NCI-H2227 (cell line): Measurements from ENCODE around the gene SMOC2.
"Not testable (repeated sequence)": the region's sequence is repeated elsewhere in the genome, so short reads cannot be mapped to it uniquely, and the experiment has no call there.

Source experiments
- DNase-seq: peaks from one replicate; lab custom pipeline; 2025; ENCODE audit not compliant: unreplicated experiment; lab: John Stamatoyannopoulos, UW

Gene SMOC2

GRCh38 chr6:168565112-168565511, 124.1 kb downstream of the SMOC2 start:
- no peak for DNase-seq

- DNase-seq, result no peak
Measured at GRCh38 chr6:168570211-168570610, 129.2 kb downstream of the SMOC2 start.

- no peak for DNase-seq
Measured at GRCh38 chr6:168571268-168571667, 130.3 kb downstream of the SMOC2 start.

DNA sequence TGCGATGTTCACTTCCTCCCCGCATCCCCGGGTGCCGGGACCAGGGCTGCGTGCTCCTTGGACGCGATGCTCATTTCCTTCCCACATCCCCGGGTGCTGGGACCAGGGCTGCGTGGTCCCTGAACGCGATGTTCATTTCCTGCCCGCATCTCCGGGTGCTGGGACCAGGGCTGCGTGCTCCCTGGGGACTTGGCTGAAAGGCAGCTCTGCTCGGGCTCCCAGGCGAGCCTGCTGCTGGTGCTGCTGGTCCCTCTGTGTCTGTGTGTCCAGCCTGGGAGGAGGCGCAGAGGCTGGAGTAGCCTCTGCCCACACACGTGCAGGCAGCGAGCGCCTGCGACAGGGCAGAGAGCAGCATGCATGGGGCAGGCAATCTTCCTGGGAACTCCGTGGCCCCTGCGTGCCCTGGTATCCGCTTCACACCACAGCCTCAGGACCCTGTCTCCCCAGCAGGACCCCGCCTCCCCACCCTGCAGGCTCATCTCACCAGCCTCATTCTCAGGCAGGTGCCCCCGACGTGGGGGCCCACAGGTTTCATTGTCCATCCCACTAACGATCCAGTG, 132.4 kb downstream of the SMOC2 start:
- DNase-seq, result not testable (repeated sequence)

DNA sequence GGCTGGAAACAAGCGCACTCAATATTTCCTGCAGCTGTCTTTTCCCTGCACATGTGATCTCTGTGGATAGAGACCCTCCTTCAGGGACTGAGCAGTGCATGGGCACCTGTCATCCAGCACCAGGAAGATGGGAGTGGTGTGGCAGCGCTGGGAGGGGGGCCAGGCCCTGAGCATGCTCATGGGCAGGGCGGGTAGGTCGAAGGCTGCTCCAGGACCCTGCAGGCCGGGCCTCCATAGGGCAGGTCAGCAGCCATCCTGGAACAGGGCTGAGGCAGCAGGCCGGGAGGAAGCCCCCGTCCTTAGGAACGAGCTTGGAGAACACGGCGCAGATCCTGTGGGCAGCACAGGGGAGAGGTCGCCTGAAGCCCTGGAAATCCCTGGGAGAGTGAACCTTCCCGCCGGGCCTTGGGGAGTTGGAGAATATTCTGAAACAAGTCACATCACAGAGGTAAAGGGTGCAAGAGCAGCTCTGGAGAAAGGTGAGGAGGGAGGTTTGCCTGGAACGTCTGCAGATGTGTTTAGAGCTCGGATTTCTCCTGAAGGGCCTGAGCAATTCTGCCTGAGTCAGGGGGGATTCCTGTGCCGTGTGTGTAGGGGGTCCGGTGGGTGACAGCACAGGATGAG, 133.2 kb downstream of the SMOC2 start:
- DNase-seq, result no peak

- no peak for DNase-seq
Measured at GRCh38 chr6:168574699-168575195, 133.8 kb downstream of the SMOC2 start.

DNA sequence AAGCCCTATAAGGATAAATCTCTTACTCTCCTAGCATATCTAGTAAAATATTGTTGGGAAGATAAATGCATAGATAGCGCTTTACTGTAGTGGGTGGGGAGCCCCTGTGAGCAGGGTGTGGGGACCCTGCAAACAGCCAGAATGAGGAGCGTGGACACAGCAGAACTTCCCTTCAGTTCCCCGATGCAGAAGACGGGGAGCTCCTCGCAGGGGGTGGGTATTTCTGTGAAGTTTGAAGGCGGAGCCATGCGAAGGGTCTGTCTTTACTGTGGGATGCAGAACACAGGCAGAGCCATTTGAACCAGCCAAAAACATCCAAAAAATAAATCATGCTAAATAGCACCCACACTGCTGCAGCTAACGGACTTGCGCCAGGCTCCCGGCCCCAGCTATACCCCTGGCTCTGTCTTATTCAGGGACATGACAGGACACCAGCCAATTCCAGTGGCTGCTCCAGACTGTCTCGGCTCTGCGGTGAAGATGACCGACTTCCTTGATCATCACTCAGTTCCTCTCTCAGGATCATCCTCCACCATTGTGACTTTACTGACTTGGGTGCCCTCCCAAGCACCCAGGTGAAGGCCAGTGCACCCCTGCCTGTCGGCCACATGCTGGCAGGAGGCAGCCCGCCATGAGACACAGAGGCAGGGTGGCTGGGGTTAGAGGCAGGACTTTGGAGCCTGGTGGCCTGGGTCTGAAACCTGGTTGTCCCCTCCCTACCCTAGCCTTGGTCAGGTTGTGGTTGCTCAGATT, 134.5 kb downstream of the SMOC2 start:
- no peak for DNase-seq

- DNase-seq, result no peak
Measured at GRCh38 chr6:168576388-168576787, 135.4 kb downstream of the SMOC2 start.

GRCh38 chr6:168577496-168577895, 136.5 kb downstream of the SMOC2 start:
- DNase-seq, result no peak

GRCh38 chr6:168578036-168578435, 137.1 kb downstream of the SMOC2 start:
- DNase-seq, result no peak

GRCh38 chr6:168581236-168581635, 140.3 kb downstream of the SMOC2 start:
- DNase-seq, result no peak

- DNase-seq, result no peak
Measured at GRCh38 chr6:168581706-168582105, 140.7 kb downstream of the SMOC2 start.

- DNase-seq, result no peak
Measured at GRCh38 chr6:168582571-168582981, 141.6 kb downstream of the SMOC2 start.

GRCh38 chr6:168583126-168583525, 142.1 kb downstream of the SMOC2 start:
- DNase-seq, result no peak

- no peak for DNase-seq
Measured at GRCh38 chr6:168583821-168584220, 142.8 kb downstream of the SMOC2 start.

- no peak for DNase-seq
Measured at GRCh38 chr6:168584249-168584648, 143.3 kb downstream of the SMOC2 start.

DNA sequence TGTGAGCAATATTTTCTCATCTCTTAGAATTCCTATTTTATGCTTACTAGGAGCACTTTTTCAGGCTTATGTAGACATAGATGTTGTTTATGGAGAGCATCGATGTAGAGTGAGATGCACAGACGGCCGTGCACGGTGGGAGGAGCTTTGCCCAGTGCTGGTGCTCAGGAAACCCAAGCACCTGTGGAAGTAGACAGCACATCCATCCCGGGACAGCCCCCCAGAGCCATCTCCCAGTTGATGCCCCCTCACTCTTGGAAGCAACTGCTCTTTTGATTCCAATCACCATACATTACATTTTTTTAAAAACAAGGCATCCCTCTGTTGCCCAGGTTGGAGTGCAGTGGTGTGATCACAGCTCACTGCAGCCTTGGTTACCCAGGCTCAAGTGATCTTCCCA, 143.7 kb downstream of the SMOC2 start:
- DNase-seq, result no peak

- DNase-seq, result no peak
Measured at GRCh38 chr6:168585441-168585840, 144.5 kb downstream of the SMOC2 start.

DNA sequence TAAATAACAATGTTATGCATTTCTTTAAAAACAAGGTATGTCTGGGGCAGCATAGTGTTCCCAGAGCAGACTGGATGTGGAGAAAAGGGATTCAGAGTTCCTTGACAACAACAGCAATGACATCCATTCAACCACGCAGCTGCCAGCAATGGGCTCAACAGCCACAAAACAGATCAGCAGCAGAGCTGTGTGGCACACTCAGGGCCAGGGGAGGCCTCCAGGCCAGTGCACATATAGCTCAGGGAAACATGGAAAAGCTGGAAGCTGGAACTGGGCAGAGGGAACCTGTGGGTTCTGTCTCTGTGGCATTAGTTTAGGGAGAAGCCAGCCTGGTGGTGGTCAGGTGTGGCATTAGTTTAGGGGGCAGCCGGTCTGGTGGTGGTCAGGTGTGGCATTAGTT, 148.3 kb downstream of the SMOC2 start:
- DNase-seq, result no peak

- DNase-seq, result no peak
Measured at GRCh38 chr6:168590406-168590805, 149.4 kb downstream of the SMOC2 start.

- no peak for DNase-seq
Measured at GRCh38 chr6:168596344-168596743, 155.4 kb downstream of the SMOC2 start.

- DNase-seq, result peak; percentile 2
Measured at GRCh38 chr6:168597471-168597875, 156.5 kb downstream of the SMOC2 start.
